ENCODE measurements around the gene L2HGDH. TPM values are rescaled to one million over a fixed set of nuclear protein-coding genes. Genes with fewer than 3 reads are reported as not detected.

The L2HGDH gene
- total RNA-seq, 2 donors from 2014 or later: 1.5 to 3.7 TPM

- no peak overlapping the region for H3K27ac ChIP-seq
- H3K4me3 ChIP-seq: no peak overlapping the region
- DNase-seq (ENCODE audit: low spot score) (no peak), ATAC-seq (ENCODE audit: insufficient number of reproducible peaks, low FRiP score, low read depth) (no peak)
- H3K27me3 ChIP-seq (replicated peaks; ENCODE audit: insufficient read depth): no peaks in the 10 kb centered on the region
- peaks cover 5 to 16% of the 10 kb centered on the region in 2 donors for H3K4me1 ChIP-seq (ENCODE audit: control insufficient read depth in 1 of 2, low read depth in 2 of 2)
- no peaks in the 10 kb centered on the region for H3K36me3 ChIP-seq
- H3K9me3 ChIP-seq: no peaks in the 10 kb centered on the region
- no peak for TF ChIP-seq CTCF (IDR thresholded peaks at IDR 0.05)
Observed at GRCh38 chr14:50344876-50345563, 33.0 kb upstream of the L2HGDH start.

GRCh38 chr14:50344116-50344775 is 32.2 kb upstream of the L2HGDH start:
- H3K4me3 ChIP-seq: no peak overlapping the region
- H3K36me3 ChIP-seq: no peaks in the 10 kb centered on the region
- no peaks in the 10 kb centered on the region for H3K9me3 ChIP-seq
- DNase-seq (ENCODE audit: low spot score) (no peak), ATAC-seq (ENCODE audit: insufficient number of reproducible peaks, low FRiP score, low read depth) (no peak)
- H3K4me1 ChIP-seq (ENCODE audit: control insufficient read depth in 1 of 2, low read depth in 2 of 2): peaks cover 5 to 16% of the 10 kb centered on the region in 2 donors
- TF ChIP-seq CTCF (IDR thresholded peaks at IDR 0.05): no peak
- no peak overlapping the region for H3K27ac ChIP-seq
- H3K27me3 ChIP-seq (replicated peaks; ENCODE audit: insufficient read depth): no peaks in the 10 kb centered on the region

- Histone ChIP-seq H3K9me3 (no peaks in the 10 kb centered on the region), H3K27ac (no peak overlapping the region), H3K4me1 (ENCODE audit: control insufficient read depth in 1 of 2, low read depth in 2 of 2) (peaks cover 5 to 16% of the 10 kb centered on the region in 2 donors), H3K4me3 (no peak overlapping the region), H3K27me3 (replicated peaks; ENCODE audit: insufficient read depth) (no peaks in the 10 kb centered on the region), H3K36me3 (no peaks in the 10 kb centered on the region)
- ATAC-seq (ENCODE audit: insufficient number of reproducible peaks, low FRiP score, low read depth): no peak
- no peak for TF ChIP-seq CTCF (IDR thresholded peaks at IDR 0.05)
- no peak for DNase-seq (ENCODE audit: low spot score)
Observed at GRCh38 chr14:50343434-50343833, 31.4 kb upstream of the L2HGDH start.

GRCh38 chr14:50342221-50343078 is 30.4 kb upstream of the L2HGDH start:
- Histone ChIP-seq H3K27me3 (replicated peaks; ENCODE audit: insufficient read depth) (no peaks in the 10 kb centered on the region), H3K4me1 (ENCODE audit: control insufficient read depth in 1 of 2, low read depth in 2 of 2) (peaks cover 5 to 16% of the 10 kb centered on the region in 2 donors), H3K9me3 (no peaks in the 10 kb centered on the region), H3K27ac (no peak overlapping the region), H3K4me3 (peak overlapping the region; percentile 54), H3K36me3 (no peaks in the 10 kb centered on the region)
- DNase-seq (ENCODE audit: low spot score) (no peak), ATAC-seq (ENCODE audit: insufficient number of reproducible peaks, low FRiP score, low read depth) (no peak)
- TF ChIP-seq CTCF (IDR thresholded peaks at IDR 0.05): no peak

- Histone ChIP-seq H3K9me3 (no peaks in the 10 kb centered on the region), H3K27ac (no peak overlapping the region), H3K4me3 (no peak overlapping the region), H3K4me1 (ENCODE audit: control insufficient read depth in 1 of 2, low read depth in 2 of 2) (peaks cover 10 to 20% of the 10 kb centered on the region in 2 donors), H3K27me3 (replicated peaks; ENCODE audit: insufficient read depth) (no peaks in the 10 kb centered on the region), H3K36me3 (no peaks in the 10 kb centered on the region)
- DNase-seq (ENCODE audit: low spot score) (no peak), ATAC-seq (ENCODE audit: insufficient number of reproducible peaks, low FRiP score, low read depth) (no peak)
- no peak for TF ChIP-seq CTCF (IDR thresholded peaks at IDR 0.05)
Observed at GRCh38 chr14:50340963-50341362, 28.9 kb upstream of the L2HGDH start.
